Hematopoietic multipotent progenitor cell treated with erythropoietin and hydrocortisone succinate and interleukin-3 and kit ligand, for 8 days (in vitro differentiated cells): ENCODE data around the gene ST3GAL6.

Source experiments
- DNase-seq: peaks from one replicate; pipeline ENCODE4 v3.0.0-alpha.2; 2015

Gene ST3GAL6

DNA sequence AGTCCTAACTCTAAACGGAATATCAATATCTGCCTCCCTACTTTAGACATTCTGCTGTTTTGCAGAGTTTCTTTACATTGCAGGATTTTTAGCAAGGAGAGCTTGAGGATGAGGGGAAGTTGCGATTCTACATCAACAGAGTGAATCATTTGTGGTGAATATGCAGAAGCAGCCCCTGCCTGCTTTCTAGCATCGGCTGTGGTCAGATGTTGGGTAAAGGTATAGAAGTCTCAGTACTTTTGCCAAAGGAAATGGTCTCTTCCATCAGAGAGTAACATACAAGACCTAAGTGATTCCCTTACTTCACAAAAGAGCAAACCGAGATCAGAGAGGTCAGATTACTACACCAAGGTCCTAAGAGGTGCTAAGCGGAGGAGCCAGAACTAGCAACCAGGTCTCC lies 15.2 kb downstream of the ST3GAL6 start:
- no peak for DNase-seq

DNA sequence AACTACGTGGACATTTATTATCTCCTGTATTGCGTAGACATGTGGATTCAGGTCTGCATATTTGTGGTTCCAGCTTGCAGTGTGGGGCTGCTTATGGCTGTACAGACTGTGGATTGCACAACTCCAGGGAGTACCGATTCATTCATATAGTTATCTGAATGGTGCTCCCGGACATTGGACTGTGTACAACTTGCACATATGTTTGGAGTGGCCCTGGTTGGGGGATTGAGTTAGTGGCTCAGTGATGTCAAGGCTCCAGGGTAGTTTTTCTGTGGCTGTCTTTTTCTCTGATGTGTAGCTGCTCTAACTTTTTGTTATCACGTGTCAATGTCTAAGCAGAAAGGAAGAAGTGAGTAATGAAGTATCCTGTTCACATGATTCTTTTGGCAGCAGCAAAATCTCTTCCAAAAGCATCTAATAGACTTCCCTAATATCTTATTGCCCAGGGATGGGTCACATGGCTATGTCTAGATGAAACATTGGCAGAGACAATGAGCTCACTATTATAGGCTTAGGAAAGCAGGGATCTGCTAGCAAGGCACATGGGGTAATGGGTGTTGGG lies 15.8 kb downstream of the ST3GAL6 start:
- DNase-seq = no peak

DNA sequence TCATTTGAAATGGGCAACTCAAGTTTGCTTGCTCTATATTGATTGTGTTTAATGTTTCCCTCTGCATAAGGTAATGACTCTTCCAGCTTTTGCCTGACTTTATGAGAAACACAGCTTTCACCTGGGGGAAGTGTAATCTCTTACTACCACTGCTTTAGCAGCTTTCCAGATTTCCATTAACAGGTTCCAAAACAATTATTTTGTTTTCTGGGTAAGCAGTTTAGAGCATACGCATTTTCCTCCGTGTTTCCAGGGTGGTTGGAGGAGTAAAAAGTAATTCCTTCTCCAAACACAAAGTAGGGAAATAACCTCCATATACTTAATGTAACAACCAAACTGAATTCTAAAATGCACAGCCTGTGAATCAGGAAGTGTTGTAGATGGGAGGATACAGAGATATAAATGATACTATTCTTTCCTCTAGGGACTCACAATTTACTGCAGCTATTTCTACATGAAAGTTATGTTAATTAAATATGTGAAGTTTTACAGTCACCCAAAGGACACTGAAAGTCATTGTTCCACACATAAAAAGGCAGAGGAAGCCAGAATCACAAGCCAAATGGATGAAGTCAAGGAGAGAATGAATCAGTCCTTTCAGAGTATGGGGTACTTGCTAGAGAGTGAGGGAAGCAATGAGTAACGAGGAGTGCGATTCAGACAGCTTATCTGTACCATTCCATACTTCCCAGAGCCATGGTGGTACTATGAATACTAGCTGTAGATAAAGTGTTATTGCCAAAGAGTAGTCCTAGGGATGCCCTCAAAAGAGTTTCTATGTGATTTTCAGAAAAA lies 16.6 kb downstream of the ST3GAL6 start:
- DNase-seq = no peak

- DNase-seq = no peak
Observed at GRCh38 chr3:98780343-98780742, 17.2 kb downstream of the ST3GAL6 start.

DNA sequence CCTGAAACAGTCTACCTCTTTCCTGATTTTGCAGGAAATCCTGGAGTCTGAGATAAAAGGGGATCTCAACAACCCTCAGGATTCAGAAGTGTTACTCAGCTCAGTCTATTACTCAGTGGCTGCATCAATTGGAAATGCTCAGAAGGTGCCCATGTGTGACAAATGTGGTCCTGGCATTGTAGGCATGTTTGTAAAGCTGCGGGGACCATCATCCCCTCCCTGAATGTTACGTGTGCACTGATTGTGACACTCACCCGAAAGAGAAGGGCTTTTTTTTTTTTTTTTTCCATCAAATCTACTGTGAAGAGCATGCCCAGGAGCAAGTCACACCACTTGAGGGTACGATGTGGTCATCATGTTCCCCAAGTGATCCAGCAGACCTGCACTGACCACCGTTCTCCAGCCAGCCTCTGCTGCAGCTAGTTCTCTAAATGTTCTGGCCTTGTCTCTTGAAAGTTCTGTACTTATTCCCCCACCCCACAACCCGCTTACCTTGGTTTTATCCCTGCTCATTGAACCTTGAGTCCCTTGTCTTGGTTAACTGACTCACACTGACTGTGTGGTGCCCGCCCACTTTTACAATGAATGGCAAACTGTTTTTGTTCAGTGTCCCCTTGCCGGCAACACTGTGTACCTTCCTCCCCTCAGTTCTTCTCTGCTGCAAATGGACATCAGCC lies 19.8 kb downstream of the ST3GAL6 start:
- no peak for DNase-seq

DNA sequence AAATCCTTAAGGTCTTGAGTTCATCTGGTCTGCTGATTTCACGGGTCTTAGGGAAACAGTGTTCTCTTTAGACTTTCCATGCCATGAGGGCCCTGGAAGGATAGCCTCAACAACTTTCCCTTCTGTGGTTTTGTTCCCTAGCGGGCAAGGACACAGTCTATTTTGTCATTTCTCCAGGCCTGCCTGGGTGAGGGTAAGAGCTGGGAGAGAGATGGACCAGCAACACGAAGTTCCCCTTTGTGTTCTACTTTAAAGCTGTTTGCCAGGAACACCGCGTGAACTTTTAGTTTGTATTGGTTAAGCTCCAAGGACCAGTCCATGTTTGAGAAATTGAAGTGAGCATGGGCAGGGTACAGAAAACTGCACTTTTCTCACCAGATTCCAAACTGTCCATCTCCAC lies 20.9 kb downstream of the ST3GAL6 start:
- DNase-seq = no peak

DNA sequence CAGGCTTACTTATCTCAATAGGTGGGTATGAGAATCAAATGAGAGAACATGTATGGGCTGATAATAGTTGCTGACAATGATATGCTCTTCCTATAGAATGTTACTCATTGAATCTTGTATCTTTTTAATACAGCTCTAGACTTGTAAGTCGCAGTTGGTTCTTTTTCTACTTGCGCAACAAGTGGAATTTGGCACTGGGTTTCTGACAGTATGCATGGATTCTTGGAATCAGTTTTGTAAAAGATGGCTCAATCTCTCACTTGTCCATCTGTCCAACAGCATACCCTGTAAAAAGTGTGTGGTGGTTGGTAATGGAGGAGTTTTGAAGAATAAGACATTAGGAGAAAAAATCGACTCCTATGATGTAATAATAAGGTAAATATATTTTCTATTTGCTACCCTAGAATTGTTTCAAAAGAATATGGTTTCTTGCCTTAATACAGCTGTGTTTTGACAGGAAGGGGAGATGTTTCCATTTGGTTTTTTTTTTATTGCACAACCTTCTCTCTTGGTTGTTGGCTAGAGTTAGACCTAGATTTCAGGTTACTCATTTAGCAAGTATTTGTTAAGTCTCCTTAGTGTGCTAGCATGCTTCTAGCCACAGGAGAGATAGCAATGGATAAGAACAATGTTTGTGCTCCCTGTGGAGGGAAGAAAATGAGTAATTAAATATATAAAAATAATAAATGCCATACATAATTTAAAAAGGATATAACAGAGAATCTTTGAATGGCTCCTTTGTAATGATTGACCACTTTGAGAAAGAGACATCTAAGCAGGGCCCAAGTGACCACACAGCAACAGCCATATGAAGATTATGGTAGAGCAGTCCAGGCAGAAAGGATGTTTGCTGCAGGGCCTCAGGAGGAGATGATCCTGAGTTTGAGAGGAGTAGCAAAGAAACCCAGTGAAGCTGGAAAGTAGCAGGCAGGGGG lies 21.8 kb downstream of the ST3GAL6 start:
- DNase-seq = no peak

DNA sequence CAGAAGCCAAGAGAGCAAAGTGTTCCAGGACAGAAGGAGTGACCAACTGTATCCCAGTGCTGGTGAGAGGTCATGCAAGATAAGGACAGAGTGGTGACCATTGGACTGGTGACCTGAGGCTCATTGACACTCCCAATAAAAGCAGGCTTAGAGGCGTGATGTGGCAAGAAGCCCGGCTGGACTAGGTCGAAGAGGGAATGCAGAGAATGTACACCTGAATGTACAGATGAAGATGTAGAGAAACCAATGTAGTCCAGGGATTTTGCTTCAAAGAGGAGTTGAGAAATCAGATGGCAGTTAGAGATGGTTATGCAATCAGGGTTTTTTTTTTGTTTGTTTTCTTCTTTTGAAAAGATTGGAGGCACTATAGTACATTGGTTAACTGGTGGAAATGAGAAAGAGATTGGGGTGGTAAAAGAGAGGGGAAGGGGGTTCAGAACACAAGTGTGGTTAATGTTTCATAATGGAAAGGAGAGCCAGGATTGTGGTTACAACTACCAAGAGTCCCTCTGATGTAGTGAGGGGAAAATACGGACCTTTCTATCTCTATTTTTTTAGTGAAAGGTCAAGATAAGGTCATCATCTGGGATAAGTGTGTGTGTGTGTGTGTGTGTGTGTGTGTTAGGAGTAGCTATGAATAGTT lies 23.3 kb downstream of the ST3GAL6 start:
- DNase-seq = no peak

GRCh38 chr3:98787181-98787580 lies 24.0 kb downstream of the ST3GAL6 start:
- no peak for DNase-seq

- DNase-seq = peak; percentile 47
Observed at GRCh38 chr3:98788651-98789050, 25.5 kb downstream of the ST3GAL6 start.

DNA sequence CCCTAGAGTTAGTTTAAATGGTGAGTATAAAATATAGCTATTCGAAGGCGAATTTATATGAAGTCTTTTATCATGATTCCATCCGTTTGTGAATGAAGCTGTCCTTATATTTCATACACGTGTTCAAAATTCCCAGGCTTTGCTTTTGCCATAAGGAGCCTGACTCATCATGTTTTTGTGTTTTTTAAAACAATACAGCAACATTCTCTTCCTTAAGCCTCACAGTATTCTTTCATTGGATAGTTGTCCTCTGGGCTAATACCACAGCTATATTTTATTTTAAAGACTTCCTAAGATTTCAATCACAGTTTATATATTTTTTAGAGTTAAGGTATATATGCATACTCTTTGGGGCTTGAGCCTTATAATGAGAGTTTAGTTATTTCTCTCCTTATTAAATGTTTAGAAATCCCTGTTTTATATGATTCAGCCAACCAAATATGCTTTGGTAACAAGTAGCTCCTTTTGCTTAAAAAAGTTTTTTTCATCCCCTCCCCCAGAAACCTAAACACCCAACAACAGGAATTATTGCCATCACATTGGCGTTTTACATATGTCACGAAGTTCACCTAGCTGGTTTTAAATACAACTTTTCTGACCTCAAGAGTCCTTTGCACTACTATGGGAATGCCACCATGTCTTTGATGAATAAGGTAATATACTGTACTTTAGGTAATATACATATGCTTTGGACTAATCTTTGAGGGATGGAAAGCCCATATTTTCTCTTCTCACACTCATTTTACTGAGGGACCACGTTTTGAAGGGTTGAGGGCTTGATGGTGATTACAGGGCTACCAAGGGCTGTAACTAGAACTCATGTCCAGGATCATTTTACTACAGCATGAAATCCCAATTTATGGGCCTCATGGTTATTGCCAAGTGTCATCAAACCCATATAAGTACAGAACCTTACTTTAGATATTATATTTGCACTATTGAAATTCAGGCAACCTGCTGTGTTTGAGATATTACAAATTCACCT lies 28.5 kb downstream of the ST3GAL6 start:
- no peak for DNase-seq

DNA sequence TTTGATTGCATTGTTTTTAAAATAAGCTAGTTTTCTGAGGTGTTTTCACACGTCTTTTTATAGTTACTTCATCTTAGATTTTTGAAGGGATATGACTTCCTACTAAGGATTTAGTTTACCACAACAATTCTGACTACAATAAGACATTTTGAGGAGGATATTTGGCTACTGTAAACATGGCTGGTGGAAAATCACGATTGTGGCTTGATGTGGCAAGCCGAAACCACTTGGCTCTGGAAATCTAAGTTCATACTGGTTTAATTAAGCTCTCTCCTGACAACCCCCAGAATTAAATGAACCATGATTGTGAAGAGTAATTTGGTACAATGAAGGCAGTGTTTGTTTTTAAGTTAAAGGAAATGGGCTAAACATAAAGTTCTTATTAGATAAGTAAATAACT lies 30.8 kb downstream of the ST3GAL6 start:
- no peak for DNase-seq

DNA sequence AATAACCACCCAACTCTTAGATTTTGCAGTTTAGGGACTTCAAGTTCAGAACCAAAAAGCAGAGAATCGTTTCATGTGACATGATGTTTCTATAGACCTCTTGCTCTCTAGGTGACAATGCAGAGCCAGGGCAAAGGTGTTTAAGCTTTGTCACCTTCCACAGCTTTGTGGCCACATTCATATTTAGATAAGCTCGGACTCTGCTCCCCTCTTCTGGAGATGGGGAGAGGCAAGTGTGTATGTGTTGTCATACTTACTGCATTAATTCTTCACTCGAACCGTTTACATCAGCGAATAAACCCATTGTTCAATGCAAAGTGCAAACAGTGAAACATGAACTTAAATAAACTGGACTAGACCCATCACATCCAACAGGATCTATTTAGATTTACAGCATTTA lies 33.2 kb downstream of the ST3GAL6 start:
- DNase-seq = no peak

GRCh38 chr3:98797905-98798304 lies 34.8 kb downstream of the ST3GAL6 start:
- DNase-seq = no peak

DNA sequence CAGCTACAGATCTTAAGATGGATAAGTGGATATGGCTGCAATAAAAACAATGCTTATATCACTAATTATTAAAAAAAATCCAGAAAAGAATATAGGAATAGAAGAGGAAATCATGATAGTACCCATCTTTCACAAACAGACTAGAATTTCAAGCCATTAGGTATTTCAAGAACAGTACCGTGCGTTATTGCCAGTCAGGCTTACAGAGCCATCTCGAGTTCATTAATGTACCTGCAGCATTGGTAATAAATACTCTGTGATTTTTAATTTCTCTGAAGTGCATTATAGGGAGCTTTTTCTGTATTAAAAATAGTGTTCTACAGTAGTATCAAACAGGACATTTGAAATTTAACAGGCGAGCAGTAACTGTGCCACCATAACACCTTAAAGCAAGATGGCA lies 35.7 kb downstream of the ST3GAL6 start:
- DNase-seq = no peak

GRCh38 chr3:98799479-98799878 lies 36.3 kb downstream of the ST3GAL6 start:
- no peak for DNase-seq

GRCh38 chr3:98800401-98800800 lies 37.3 kb downstream of the ST3GAL6 start:
- DNase-seq = no peak

DNA sequence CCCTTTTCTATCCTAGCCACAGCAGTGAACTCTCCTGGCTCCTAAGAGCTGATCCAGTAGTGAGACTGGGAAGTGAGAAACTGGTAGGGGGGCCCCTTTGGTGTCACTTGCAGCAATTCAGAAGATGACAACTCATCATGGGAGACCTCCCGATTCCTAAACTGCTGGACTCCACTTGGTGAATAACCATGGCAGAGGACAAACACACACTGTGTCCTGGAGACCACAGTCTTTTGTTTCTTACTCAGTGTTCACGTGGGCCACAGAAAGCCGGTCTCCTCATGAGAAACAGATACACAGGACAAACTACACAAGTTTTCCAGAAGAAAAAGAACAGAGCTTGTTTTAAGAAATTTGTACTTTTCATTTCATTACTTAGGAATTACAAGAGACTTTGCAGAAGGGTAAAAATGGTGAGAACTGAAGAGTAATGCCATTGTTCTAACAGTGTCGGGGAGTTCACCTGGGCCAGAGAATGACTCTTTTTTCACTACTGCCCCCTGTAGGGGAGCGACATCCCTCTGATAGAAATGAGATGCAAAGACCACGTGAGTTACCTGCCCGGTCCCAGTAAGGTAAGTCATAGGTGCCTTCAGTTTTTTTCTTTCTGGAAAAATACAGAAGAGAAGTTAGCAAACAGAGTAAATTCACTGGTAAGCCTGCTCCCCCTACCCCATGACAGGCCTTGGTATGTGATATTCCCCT lies 38.1 kb downstream of the ST3GAL6 start:
- DNase-seq = no peak

- no peak for DNase-seq
Observed at GRCh38 chr3:98805571-98805970, 42.4 kb downstream of the ST3GAL6 start.

DNA sequence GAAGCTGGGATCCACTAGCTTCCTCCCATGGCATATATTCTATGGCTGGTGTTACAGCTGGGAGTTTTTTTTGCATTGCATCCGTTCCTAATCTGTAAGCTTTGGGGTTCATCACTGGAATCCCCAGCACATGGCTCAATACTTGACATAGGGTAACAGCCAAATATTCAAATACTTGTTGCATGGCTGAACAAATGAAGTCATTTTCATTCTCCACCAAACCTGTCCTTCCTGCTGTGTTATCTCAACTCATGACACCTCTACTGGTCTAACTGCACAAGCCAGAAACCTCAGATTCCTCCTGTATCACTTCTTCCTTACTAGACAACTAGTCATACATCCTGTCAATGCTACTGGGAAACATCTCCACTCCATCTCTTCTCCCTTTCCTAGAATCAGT lies 43.4 kb downstream of the ST3GAL6 start:
- no peak for DNase-seq

GRCh38 chr3:98807011-98807410 lies 43.9 kb downstream of the ST3GAL6 start:
- DNase-seq = no peak
